Fibroblast of skin of abdomen (primary cell): Measurements from ENCODE around the gene NOB1.

ENCODE experiments used
- DNase-seq: peaks from one replicate; pipeline ENCODE4 v3.0.0-alpha.2; 2013

The NOB1 gene

GRCh38 chr16:69720822-69721430 is 33.8 kb downstream of the NOB1 start:
- DNase-seq = no peak

DNA sequence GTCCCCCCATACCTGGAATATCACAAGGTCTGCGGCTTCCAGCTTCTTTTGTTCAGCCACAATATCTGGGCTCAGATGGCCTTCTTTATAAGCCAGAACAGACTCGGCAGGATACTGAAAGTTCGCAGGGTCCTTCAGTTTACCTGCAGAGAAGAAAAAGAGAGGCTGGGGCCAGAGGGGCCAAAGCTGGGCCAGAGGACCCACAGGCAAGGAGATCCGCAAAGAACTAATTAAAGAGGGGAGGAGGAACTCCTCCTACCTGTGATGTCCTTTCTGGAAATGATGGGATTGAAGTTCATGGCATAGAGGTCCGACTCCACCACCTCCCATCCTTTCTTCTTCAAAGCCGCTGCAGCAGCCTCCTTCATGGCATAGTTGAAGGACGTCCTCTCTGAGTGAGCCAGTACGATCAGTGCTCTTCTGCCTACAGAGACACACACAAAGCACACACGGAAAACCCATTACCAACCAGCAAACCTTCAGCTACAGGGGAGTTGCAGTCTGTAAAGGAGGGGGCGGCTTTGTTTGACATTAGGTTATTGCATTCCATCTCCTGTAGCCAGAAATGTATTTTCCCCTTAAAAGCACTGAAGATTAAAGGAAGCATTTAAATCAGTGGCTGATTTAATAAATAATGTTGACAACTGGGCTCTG is 36.5 kb downstream of the NOB1 start:
- DNase-seq = no peak

- DNase-seq = no peak
Measured at GRCh38 chr16:69717066-69717465, 37.7 kb downstream of the NOB1 start.

DNA sequence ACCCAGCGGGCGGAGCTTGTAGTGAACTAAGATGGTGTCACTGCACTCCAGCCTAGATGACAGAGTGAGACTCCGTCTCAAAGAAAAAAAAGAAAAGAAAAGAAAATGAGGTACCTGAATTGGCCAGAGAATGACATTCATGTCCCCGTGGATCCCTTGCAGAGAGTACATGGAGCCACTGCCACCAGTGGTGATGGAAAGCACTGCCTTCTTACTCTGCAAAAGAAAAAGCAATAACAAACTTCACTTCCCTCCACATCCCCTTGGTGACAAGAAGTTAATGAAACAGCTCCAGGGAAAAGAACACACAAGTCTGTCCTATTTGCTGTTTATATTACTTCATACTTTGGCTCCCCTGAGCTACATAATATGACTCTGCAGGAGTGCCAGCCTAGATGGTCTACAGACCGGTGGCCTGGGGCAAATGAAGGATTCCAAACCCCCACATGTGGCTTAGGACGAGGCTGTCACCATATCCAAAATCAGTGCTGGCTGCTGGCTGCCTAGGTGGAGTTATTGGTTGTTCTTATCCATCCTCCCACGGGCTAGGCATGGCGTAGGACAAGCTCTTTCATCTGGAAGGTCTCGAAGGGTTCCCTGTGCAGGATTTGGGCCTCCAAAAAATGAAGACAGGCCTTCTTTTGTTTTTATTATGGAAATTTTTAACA is 41.7 kb downstream of the NOB1 start:
- DNase-seq = no peak

DNA sequence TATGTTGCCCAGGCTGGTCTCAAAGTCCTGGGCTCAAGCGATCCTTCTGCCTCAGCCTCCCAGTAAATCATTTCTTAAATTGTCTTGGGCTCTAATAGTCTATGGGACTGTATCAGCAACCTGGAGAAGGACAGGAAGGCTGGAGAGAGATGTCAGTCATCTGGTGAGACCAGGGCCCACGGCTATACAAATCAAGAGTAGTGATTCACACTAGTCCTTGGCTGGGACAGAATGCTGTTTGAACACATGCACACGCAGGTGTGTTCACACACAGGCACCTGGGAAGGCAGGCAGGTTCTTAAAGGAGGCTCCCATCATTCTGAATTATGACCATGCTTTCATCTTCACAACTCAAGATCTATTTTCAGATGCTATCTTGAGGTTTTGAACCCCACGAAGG is 42.4 kb downstream of the NOB1 start:
- DNase-seq = no peak

GRCh38 chr16:69711115-69711740 is 43.5 kb downstream of the NOB1 start:
- DNase-seq = peak; percentile 20

- peak; percentile 67 for DNase-seq
Measured at GRCh38 chr16:69709456-69710084, 45.2 kb downstream of the NOB1 start.

- no peak for DNase-seq
Measured at GRCh38 chr16:69707920-69708683, 46.6 kb downstream of the NOB1 start.

- DNase-seq = no peak
Measured at GRCh38 chr16:69706975-69707340, 47.8 kb downstream of the NOB1 start.

GRCh38 chr16:69706256-69706974 is 48.3 kb downstream of the NOB1 start:
- peak; percentile 31 for DNase-seq

DNA sequence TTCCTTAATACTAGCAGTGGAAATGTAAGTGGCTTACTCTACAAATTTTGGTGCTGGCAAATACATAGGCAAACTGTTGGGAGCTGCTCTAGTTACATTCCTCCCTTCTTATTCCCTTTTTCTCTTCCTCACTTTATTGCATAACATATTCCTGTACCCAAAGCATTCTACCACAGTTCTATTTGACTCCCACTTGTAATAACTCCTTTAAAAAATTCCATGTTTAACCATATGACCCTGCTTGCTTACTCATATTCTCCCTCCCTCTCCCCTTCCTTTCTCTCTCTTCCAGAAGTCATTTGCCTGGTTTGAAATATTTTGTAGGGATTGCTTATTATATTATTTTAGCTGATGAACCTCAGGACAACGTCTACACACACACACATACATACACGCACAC is 51.1 kb downstream of the NOB1 start:
- DNase-seq = peak; percentile 31

DNA sequence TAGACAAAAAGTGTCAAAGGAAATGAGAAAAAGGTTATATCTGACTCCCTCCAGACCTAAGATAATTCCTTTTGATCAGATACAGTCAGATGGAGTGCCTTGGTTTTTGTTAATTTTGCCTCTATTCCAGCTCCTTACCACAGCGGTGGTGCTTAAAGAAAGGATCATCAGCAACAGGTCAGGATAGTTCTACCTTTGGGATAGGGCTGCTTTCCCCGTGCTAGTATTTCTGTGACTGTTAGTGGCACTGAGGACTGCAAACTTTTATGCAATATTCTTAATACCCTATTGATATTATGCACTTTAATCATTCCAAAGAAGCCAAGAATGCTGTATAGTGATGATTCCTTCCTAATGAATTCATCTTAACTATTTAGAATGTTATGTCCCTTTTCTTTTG is 52.9 kb downstream of the NOB1 start:
- DNase-seq = no peak

- DNase-seq = no peak
Measured at GRCh38 chr16:69701452-69701851, 53.3 kb downstream of the NOB1 start.

GRCh38 chr16:69699915-69700314 is 54.8 kb downstream of the NOB1 start:
- no peak for DNase-seq

GRCh38 chr16:69698404-69698803 is 56.3 kb downstream of the NOB1 start:
- DNase-seq = no peak

DNA sequence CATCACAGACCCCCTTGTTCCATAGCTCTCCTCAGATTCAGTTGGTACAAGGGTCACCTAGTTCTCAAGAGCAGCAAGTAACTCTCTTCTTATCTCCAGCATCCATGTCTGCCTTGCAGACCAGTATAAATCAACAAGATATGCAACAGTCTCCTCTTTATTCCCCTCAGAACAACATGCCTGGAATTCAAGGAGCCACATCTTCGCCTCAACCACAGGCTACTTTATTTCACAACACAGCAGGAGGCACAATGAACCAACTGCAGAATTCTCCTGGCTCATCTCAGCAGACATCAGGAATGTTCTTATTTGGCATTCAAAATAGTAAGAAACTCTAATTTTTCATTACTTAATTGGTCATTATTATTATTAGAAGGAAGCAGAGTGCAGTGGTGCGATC is 60.8 kb downstream of the NOB1 start:
- DNase-seq = no peak

DNA sequence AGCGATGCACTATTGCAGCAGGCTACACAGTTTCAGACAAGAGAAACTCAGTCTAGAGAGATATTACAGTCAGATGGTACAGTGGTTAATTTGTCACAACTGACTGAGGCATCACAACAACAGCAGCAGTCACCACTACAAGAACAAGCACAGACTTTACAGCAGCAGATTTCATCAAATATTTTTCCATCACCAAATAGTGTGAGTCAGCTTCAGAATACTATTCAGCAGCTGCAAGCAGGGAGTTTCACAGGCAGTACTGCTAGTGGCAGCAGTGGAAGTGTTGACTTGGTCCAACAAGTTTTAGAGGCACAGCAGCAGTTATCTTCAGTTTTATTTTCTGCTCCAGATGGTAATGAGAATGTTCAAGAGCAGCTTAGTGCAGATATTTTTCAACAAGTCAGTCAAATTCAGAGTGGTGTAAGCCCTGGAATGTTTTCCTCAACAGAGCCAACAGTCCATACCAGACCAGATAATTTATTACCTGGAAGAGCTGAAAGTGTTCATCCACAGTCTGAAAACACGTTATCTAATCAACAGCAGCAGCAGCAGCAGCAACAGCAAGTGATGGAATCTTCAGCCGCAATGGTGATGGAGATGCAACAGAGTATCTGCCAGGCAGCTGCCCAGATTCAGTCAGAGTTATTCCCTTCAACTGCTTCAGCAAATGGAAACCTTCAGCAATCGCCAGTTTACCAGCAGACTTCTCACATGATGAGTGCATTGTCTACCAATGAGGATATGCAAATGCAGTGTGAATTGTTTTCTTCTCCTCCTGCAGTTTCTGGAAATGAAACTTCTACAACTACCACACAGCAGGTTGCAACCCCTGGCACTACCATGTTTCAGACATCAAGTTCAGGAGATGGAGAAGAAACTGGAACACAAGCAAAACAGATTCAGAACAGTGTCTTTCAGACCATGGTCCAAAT is 62.5 kb downstream of the NOB1 start:
- peak; percentile 22 for DNase-seq
